Prostate gland (tissue), 2 donors: ENCODE measurements around the gene BICD1. TPM values are rescaled to one million over a fixed set of nuclear protein-coding genes. Genes with fewer than 3 reads are reported as not detected.

Source experiments
- DNase-seq: peaks from one replicate; pipeline ENCODE4 v3.0.0-alpha.2; 2019; ENCODE audit warnings: low spot score
- H3K27ac ChIP-seq, 2 donors: fragments of 200-600 bp; sonication (generic); 2 replicates each; pipeline ENCODE4 v1.5.1; 2017 to 2019
- H3K27me3 ChIP-seq: fragments of 200-600 bp; sonication (generic); replicated peaks from 2 replicates; pipeline ENCODE4 v1.5.1; 2019; ENCODE audit not compliant: insufficient read depth
- H3K36me3 ChIP-seq, 2 donors: fragments of 200-600 bp; sonication (generic); 1 replicate in 1 of 2; 2 replicates in 1 of 2; pipeline versions ENCODE4 v1.5.1 to v1.8.1; 2017 to 2019
- H3K4me1 ChIP-seq: fragments of 200-600 bp; sonication (generic); replicated peaks from 2 replicates; pipeline ENCODE4 v1.5.1; 2019
- H3K4me3 ChIP-seq, 2 donors: fragments of 200-600 bp; sonication (generic); 2 replicates each; pipeline ENCODE4 v1.5.1; 2017 to 2019
- H3K9me3 ChIP-seq: fragments of 200-600 bp; sonication (generic); 2 replicates; pipeline ENCODE4 v1.5.1; 2017
- POLR2A ChIP-seq: fragments of 450-650 bp; IDR thresholded peaks from one replicate; pipeline ENCODE4 v1.6.1; 2016; ENCODE audit warnings: antibody characterized with exemption, mild to moderate bottlenecking
- POLR2AphosphoS5 ChIP-seq: sonication (generic); formaldehyde crosslinking; IDR thresholded peaks from one replicate; pipeline ENCODE4 v1.6.1; 2017; ENCODE audit warnings: antibody characterized with exemption
- WGBS: methylation state at CpG from one replicate; pipeline ENCODE4 v1.1.5; 2018; 5-methylcytosine and 5-hydroxymethylcytosine counted together
- intact Hi-C: fragments of 100-400 bp; cut with DNase I; formaldehyde crosslinking; loops from one replicate; pipeline ENCODE4 v1.14.2; 2022
- total RNA-seq, 2 donors: library from RNA; depleted of rRNA; stranded (reverse); fragments of >200 nt; gene quantifications; one replicate each; pipeline ENCODE4 v1.1.0, GENCODE V29; 2016
- TF ChIP-seq, protein P1 (sequence below), 4 experiments: fragments of 200-600 bp in 2 of 4; fragments of 450-650 bp in 2 of 4; sonication (generic) in 2 of 4; IDR thresholded peaks; 1 replicate in 3 of 4; 2 replicates in 1 of 4; pipeline ENCODE4 v1.5.1; 2016 to 2019; ENCODE audit warnings: antibody characterized with exemption in 4 of 4, mild to moderate bottlenecking in 2 of 4, moderate library complexity in 2 of 4

The BICD1 gene
- total RNA-seq, 2 donors from 2014 or later = 8.6 to 26.2 TPM

DNA sequence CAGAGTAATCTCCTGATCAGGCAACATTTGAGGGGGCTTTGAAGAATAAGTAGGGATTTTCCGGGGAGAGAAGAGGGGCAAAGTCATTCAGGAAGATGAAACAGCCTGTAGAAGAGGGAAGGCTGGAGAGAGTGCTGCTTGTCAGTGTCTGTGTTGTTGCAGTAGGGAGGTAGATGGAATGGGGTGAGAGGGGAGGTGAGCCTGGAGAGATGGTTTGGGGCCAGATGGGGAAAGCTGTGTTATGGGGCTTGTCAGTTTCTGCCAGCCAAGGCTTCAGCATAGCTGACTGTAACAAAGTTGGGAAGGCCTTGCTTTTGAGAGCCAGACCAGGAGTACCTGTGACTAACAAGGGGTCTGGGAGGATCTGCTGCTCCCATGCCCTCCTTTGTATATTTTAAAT, 18.0 kb downstream of the BICD1 start:
- no peaks in the 10 kb centered on the region for H3K36me3 ChIP-seq

GRCh38 chr12:32125455-32126084, 18.9 kb downstream of the BICD1 start:
- Histone ChIP-seq H3K27ac (no peak overlapping the region), H3K4me3 (no peak overlapping the region), H3K4me1 (no peaks in the 10 kb centered on the region), H3K27me3 (no peaks in the 10 kb centered on the region), H3K9me3 (no peaks in the 10 kb centered on the region), H3K36me3 (no peaks in the 10 kb centered on the region)
- no peak for DNase-seq
- intact Hi-C loops = no loop called here
- 84% methylated on average over 7 of the region's 7 CpGs for WGBS
- TF ChIP-seq POLR2AphosphoS5 (no peak), POLR2A (no peak)
- TF ChIP-seq, protein P1, sequence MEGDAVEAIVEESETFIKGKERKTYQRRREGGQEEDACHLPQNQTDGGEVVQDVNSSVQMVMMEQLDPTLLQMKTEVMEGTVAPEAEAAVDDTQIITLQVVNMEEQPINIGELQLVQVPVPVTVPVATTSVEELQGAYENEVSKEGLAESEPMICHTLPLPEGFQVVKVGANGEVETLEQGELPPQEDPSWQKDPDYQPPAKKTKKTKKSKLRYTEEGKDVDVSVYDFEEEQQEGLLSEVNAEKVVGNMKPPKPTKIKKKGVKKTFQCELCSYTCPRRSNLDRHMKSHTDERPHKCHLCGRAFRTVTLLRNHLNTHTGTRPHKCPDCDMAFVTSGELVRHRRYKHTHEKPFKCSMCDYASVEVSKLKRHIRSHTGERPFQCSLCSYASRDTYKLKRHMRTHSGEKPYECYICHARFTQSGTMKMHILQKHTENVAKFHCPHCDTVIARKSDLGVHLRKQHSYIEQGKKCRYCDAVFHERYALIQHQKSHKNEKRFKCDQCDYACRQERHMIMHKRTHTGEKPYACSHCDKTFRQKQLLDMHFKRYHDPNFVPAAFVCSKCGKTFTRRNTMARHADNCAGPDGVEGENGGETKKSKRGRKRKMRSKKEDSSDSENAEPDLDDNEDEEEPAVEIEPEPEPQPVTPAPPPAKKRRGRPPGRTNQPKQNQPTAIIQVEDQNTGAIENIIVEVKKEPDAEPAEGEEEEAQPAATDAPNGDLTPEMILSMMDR (IDR thresholded peaks at IDR 0.05) = no peak

More for the DNA sequence above, 18.0 kb downstream of the BICD1 start:
- H3K9me3 ChIP-seq = no peaks in the 10 kb centered on the region
- WGBS = 72% methylated on average over 1 of the region's 1 CpG
- intact Hi-C loops = no loop called here
- H3K27ac ChIP-seq = no peak overlapping the region
- H3K27me3 ChIP-seq = no peaks in the 10 kb centered on the region
- TF ChIP-seq, protein P1 (IDR thresholded peaks at IDR 0.05) = no peak
- TF ChIP-seq POLR2AphosphoS5 (no peak), POLR2A (no peak)
- H3K4me3 ChIP-seq = no peak overlapping the region
- H3K4me1 ChIP-seq = no peaks in the 10 kb centered on the region
- no peak for DNase-seq

- no peaks in the 10 kb centered on the region for H3K27me3 ChIP-seq
- H3K36me3 ChIP-seq = no peaks in the 10 kb centered on the region
- no peak overlapping the region for H3K27ac ChIP-seq
- no peak overlapping the region for H3K4me3 ChIP-seq
- intact Hi-C loops = no loop called here
- TF ChIP-seq, protein P1 (IDR thresholded peaks at IDR 0.05) = no peak
- no peak for TF ChIP-seq POLR2A
- TF ChIP-seq POLR2AphosphoS5 = no peak
- no peak for DNase-seq
- WGBS = 63% methylated on average over 2 of the region's 2 CpGs
- H3K4me1 ChIP-seq = no peaks in the 10 kb centered on the region
- no peaks in the 10 kb centered on the region for H3K9me3 ChIP-seq
These were observed 20.1 kb downstream of the BICD1 start for GRCh38 chr12:32126720-32127119.

DNA sequence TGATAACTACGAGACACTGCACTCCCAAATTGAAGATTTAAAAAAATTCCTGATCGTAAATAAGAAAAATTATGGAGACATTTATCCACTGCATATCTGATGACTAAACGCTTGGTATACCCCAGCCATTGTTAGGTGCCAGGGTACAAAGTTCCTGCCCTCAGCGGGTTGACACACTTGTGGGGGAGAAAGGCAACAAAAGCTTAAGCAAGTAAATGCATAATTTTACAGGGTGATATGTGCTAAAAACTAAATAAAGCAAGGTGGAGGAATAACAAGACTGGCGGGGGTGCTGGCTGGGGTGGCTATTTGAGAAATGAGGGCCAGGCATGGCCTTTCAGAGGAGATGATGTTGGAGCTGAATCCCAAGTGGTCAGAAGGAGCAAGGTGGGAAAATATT, 25.0 kb downstream of the BICD1 start:
- H3K36me3 ChIP-seq = no peaks in the 10 kb centered on the region
- intact Hi-C loops = no loop called here
- H3K27me3 ChIP-seq = no peaks in the 10 kb centered on the region
- H3K4me3 ChIP-seq = no peak overlapping the region
- H3K9me3 ChIP-seq = no peaks in the 10 kb centered on the region
- H3K27ac ChIP-seq = no peak overlapping the region
- TF ChIP-seq POLR2AphosphoS5 (no peak), POLR2A (no peak)
- TF ChIP-seq, protein P1 (IDR thresholded peaks at IDR 0.05) = no peak
- no peak for DNase-seq
- 92% methylated on average over 5 of the region's 5 CpGs for WGBS
- H3K4me1 ChIP-seq = no peaks in the 10 kb centered on the region
